AG10803 (cell line): ENCODE results near the gene LINC00632.

Source experiments
- DNase-seq: peaks from one replicate; pipeline ENCODE4 v3.0.0; 2010; ENCODE audit warnings: low read depth
- H3K4me3 ChIP-seq: 2 replicates; pipeline ENCODE4 v1.5.1; 2011; ENCODE audit warnings: mild to moderate bottlenecking, low read length, control low read depth
- CTCF ChIP-seq: conservative IDR thresholded peaks from 2 replicates; pipeline ENCODE4 v1.5.1; 2011; ENCODE audit warnings: mild to moderate bottlenecking, low read length, control low read depth, inconsistent platforms

LINC00632 gene

DNA sequence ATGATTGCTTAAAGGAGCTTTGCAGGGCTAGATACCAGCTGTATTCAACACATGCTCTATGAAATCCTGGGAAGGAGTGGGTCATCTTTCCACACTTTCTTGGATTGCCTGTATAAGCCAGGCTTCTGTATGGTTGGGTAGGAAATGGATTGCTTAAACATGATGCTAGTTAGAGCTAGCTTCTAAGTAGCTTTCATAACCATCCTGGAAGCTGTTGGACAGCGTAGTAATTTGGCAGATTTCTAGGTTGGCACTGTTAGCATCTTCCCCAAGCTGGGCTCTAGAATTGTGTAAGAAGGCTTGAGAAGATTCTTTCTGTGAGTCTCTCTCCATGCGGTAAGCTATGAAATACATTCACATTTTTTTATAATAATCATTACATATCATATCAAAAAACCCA lies 127.3 kb downstream of the LINC00632 start:
- no peak overlapping the region for H3K4me3 ChIP-seq
- TF ChIP-seq CTCF, result no peak
- DNase-seq, result peak; percentile 1
